ENCODE results near the gene ARF6.

Gene ARF6

DNA sequence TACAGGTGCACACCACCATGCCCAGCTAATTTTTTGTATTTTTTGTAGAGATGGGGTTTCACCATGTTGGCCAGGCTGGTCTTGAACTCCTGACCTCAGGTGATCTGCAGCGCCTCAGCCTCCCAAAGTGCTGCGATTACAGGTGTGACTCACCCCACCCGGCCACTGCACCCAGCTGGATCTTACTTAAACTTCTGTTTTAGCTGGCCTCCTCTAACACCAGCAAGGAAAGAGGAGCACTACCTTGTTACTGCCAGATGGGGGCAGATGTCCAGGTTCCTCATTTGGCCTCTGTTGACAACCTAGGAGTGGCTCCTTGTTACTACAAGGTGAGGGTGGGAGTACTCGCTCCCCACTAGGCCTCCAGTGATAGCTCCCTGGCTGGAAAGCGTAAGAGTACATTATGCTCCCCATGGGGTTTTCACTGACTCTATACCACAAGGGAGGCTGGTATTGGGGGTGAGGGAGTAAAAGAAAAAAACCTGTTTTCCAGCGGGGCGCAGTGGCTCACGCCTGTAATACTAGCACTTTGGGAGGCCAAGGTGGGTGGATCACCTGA lies 13.2 kb upstream of the ARF6 start:
- no peak for DNase-seq (ENCODE audit: extremely low read depth, low read depth)
- no peak overlapping the region for H3K4me3 ChIP-seq (replicated peaks; ENCODE audit: low read depth, low read length)
- TF ChIP-seq, protein P1, sequence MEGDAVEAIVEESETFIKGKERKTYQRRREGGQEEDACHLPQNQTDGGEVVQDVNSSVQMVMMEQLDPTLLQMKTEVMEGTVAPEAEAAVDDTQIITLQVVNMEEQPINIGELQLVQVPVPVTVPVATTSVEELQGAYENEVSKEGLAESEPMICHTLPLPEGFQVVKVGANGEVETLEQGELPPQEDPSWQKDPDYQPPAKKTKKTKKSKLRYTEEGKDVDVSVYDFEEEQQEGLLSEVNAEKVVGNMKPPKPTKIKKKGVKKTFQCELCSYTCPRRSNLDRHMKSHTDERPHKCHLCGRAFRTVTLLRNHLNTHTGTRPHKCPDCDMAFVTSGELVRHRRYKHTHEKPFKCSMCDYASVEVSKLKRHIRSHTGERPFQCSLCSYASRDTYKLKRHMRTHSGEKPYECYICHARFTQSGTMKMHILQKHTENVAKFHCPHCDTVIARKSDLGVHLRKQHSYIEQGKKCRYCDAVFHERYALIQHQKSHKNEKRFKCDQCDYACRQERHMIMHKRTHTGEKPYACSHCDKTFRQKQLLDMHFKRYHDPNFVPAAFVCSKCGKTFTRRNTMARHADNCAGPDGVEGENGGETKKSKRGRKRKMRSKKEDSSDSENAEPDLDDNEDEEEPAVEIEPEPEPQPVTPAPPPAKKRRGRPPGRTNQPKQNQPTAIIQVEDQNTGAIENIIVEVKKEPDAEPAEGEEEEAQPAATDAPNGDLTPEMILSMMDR (IDR thresholded peaks at IDR 0.05; ENCODE audit: low read depth, low read length, missing control alignments) = peak; percentile 74

- TF ChIP-seq, protein P1 (IDR thresholded peaks at IDR 0.05; ENCODE audit: low read depth, low read length, missing control alignments) = no peak
Observed at GRCh38 chr14:49880267-49881064, 12.4 kb upstream of the ARF6 start.

GRCh38 chr14:49881350-49882001 lies 11.4 kb upstream of the ARF6 start:
- no peak overlapping the region for H3K4me3 ChIP-seq (replicated peaks; ENCODE audit: low read depth, low read length)
- TF ChIP-seq, protein P1 (IDR thresholded peaks at IDR 0.05; ENCODE audit: low read depth, low read length, missing control alignments) = no peak
- DNase-seq (ENCODE audit: extremely low read depth, low read depth) = no peak

More at GRCh38 chr14:49880267-49881064, 12.4 kb upstream of the ARF6 start:
- no peak overlapping the region for H3K4me3 ChIP-seq (replicated peaks; ENCODE audit: low read depth, low read length)
- DNase-seq (ENCODE audit: extremely low read depth, low read depth) = no peak

- TF ChIP-seq, protein P1 (IDR thresholded peaks at IDR 0.05; ENCODE audit: low read depth, low read length, missing control alignments) = no peak
- no peak overlapping the region for H3K4me3 ChIP-seq (replicated peaks; ENCODE audit: low read depth, low read length)
- DNase-seq (ENCODE audit: extremely low read depth, low read depth) = no peak
Observed at GRCh38 chr14:49882826-49883694, 9.8 kb upstream of the ARF6 start.

- H3K4me3 ChIP-seq (replicated peaks; ENCODE audit: low read depth, low read length) = no peak overlapping the region
- TF ChIP-seq, protein P1 (IDR thresholded peaks at IDR 0.05; ENCODE audit: low read depth, low read length, missing control alignments) = no peak
- DNase-seq (ENCODE audit: extremely low read depth, low read depth) = no peak
Observed at GRCh38 chr14:49886523-49886922, 6.4 kb upstream of the ARF6 start.

DNA sequence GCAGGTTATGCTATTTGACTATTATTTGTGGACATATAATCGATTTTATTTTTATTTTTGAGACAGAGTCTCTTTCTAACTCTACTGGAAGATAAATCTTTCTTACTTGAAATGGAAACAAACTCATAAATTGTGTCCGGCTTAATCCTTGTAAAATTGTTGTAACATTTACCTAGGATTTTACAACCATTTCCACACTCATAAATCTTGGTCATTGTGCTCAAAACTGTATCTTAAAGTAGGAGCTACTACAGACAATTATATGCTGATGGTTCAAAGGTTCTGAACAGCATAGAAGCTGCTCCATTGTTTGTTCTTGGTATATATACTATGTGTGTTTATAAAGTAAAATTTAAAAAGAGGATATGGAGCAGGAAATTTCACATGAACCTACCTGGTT lies 4.6 kb upstream of the ARF6 start:
- TF ChIP-seq, protein P1 (IDR thresholded peaks at IDR 0.05; ENCODE audit: low read depth, low read length, missing control alignments) = no peak
- no peak overlapping the region for H3K4me3 ChIP-seq (replicated peaks; ENCODE audit: low read depth, low read length)
- DNase-seq (ENCODE audit: extremely low read depth, low read depth) = no peak

Measured in HFF-Myc (cell line).